Left ventricle myocardium inferior (tissue), 1 donor: ENCODE measurements around the gene SF3B5. TPM values are rescaled to one million over a fixed set of nuclear protein-coding genes. Genes with fewer than 3 reads are reported as not detected.

Experiments used
- total RNA-seq: library from RNA; stranded (reverse); fragmentation: NEBNext Ultra II Directional; extraction: Animal tissue kit (Norgen Biotek cat#: 25700); gene quantifications from one replicate; pipeline ENCODE4 v1.2.1, GENCODE V29; 2021
- donor health status: DM: no; HTN: yes; CAD: no; lungs with severe emphysema.

Gene SF3B5
- total RNA-seq, 1 donor from 2014 or later: 131 TPM

Other genes starting within 250 kb of the SF3B5 start
- not detected for gene ZC2HC1B, start 231.1 kb downstream of the SF3B5 start, total RNA-seq
- gene PLAGL1, start 87.3 kb downstream of the SF3B5 start, total RNA-seq: 10.5 TPM
- 6.8 TPM for gene STX11, start 54.9 kb upstream of the SF3B5 start, total RNA-seq
- 68.3 TPM for gene UTRN, start 189.8 kb upstream of the SF3B5 start, total RNA-seq